B cell (primary cell): ENCODE results near the gene SLCO2B1.

ENCODE experiments used
- CTCF ChIP-seq: fragments of 200-600 bp; IDR thresholded peaks from one replicate; pipeline ENCODE4 v1.8.0; 2022; ENCODE audit warnings: antibody characterized with exemption, mild to moderate bottlenecking
- EZH2 ChIP-seq: IDR thresholded peaks from 2 replicates; pipeline ENCODE4 v1.6.1; 2012; ENCODE audit warnings: borderline replicate concordance, low read depth, mild to moderate bottlenecking, moderate library complexity, low read length; ENCODE audit not compliant: insufficient read depth, poor library complexity, severe bottlenecking

DNA sequence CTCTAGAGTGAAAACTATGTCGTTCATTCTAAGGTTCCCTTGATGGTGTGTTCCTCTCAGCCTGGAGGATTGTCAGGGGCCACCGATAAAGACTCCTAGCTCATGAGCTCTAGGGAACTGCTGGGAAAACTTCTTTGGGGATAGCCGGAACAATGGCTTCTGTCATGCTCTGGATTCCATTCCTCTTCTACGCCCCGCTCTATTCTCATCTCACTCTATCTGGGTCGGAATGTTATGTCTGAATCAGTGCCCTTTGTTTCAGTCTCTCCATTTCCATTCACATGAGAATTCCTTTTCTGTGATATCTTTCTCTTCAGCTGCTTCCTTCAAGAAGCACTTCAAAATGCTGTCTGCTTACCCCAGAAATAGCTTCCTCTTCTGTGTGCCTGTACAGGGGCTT is 16.9 kb upstream of the SLCO2B1 start:
- TF ChIP-seq CTCF (no peak), EZH2 (no peak)
